Stimulated activated CD4-positive, alpha-beta T cell treated with anti-CD3 and anti-CD28 coated beads, Interleukin-12 subunit alpha, Interleukin-12 subunit beta, amount 100 ng/mL, for 48 hours (primary cell): ENCODE results near the gene PTPRCAP.
"Not testable (repeated sequence)": the region's sequence is repeated elsewhere in the genome, so short reads cannot be mapped to it uniquely, and the experiment has no call there.

Experiments
- DNase-seq, 3 donors: peaks; one replicate each; pipeline ENCODE4 v3.0.0-alpha.2; 2020; ENCODE audit warnings: low read depth in 2 of 3, low spot score in 1 of 3

Gene PTPRCAP

GRCh38 chr11:67410984-67411784 lies 26.3 kb downstream of the PTPRCAP start:
- no peak for DNase-seq

GRCh38 chr11:67410369-67410831 lies 27.1 kb downstream of the PTPRCAP start:
- DNase-seq: no peak

DNA sequence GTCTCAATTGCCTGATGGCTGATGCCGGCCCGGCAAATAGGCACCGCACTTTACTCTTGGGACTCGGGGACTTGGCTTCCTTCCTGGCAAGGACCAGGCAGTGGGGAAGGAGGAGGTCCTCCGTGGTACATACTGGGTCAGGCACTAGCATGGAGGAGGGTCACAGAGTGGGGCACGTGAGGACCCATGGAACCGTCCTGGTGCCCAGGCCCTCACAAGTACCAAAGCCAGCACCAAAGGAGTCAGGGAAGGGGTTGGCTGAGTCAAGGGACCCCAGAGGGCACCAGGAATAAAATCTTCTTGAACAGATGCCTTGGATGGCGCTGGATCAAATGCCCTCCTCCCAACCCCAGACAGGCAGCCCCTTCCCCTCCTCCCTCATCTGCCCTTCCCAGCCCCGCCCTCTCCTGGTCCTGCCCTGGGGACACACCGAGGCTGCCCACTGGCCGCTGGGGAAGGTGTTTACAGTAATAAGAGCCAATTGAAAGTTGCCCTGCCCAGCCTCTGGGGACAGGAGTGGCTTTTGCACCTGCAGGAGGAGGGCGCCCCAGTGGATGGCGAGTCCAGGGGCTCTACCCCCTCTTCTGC lies 27.6 kb downstream of the PTPRCAP start:
- DNase-seq: no peak

- peak in 1 of 3 donors; percentile 56 for DNase-seq
Observed at GRCh38 chr11:67409261-67409666, 28.2 kb downstream of the PTPRCAP start.

- DNase-seq: no peak
Observed at GRCh38 chr11:67408437-67409200, 28.9 kb downstream of the PTPRCAP start.

DNA sequence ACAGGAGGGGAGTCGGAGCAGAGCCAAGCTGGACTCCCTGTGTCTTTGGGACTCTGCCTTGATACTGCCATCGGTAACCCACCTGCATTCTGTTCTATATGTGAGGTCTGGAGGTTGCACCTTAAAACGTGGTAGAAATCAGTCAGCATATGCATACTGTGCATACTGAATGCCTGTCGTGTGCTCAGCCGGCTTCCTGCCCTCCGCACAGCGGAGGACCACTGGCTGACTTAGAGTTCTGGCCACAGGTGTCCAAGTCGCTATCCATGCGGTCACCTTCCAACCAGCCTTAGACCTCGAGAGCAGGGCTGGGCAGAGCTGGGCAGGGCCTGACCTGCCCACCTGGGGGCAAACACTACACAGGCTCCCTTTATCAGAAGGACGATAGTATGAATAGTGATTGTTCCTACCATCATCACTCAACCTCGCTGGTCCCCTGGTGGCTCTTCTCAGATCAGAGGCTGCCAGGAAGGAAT lies 29.8 kb downstream of the PTPRCAP start:
- DNase-seq: no peak

GRCh38 chr11:67406969-67407687 lies 30.4 kb downstream of the PTPRCAP start:
- DNase-seq: no peak

DNA sequence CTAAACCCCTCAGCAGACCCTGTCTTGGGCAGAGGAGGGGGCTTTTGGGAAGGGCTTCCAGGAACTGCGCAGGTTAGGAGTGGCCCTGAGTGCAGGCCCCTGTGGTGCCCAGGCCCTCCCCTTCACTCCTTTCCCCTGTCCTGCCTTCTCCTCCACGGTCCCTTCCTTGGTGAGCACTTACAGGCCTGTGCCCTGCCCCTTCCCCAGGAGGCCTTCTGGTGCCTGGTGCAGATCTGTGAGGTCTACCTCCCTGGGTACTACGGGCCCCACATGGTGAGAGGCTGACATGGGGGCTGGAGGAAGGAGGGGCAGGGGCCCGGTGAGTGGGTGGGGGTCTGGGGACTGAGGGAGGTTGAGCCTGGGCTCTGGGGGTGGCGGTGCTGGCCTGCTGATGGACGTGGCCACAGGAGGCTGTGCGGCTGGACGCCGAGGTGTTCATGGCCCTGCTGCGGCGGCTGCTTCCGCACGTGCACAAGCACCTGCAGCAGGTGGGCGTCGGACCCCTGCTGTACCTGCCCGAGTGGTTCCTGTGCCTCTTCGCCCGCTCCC lies 31.0 kb downstream of the PTPRCAP start:
- no peak for DNase-seq

DNA sequence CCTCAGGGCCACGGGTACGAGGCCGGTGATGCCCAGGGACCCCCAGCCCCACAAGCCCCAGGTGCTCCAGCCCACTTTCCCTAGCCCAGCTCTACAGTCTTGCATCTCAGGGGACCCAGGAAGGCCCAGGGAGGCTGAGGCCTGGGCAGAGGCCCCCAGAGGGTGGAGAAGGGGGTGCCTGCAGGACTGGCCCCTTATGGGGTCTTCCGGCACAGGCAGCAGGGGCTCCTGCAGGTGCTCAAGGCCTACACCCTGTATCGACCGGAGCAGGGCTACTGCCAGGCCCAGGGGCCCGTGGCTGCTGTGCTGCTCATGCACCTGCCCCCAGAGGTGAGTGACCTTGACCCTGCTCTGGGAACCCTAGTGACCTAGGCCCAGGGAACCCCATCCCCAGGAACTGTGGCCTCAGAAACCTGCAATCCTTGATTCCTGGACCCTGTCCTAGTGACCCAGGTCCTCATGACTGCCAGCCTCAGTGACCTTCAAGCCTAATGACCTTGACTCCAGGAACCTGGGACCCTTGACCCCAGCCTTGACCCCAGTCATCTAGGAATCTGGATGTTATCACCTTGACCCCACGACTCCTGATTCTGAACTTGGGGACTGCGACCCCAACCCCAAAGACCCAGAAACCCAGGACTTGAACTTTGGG lies 31.7 kb downstream of the PTPRCAP start:
- no peak for DNase-seq

DNA sequence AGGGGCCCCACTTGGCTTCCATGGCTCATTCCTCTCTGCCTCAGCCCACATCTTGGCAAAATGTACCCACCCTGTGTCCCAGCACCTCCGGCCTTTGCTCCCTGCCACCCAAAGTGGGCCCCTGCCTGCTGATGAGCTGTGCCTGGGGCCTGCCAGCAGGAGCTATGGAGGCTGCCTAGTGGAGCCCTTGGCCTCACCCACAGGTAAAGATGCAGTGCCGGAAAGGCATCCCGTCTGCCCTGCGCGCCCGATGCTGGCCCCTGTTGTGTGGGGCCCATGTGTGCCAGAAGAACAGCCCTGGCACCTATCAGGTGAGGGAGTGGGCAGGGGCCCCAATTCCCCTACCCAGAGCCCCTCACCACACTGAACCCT lies 32.3 kb downstream of the PTPRCAP start:
- DNase-seq: no peak

DNA sequence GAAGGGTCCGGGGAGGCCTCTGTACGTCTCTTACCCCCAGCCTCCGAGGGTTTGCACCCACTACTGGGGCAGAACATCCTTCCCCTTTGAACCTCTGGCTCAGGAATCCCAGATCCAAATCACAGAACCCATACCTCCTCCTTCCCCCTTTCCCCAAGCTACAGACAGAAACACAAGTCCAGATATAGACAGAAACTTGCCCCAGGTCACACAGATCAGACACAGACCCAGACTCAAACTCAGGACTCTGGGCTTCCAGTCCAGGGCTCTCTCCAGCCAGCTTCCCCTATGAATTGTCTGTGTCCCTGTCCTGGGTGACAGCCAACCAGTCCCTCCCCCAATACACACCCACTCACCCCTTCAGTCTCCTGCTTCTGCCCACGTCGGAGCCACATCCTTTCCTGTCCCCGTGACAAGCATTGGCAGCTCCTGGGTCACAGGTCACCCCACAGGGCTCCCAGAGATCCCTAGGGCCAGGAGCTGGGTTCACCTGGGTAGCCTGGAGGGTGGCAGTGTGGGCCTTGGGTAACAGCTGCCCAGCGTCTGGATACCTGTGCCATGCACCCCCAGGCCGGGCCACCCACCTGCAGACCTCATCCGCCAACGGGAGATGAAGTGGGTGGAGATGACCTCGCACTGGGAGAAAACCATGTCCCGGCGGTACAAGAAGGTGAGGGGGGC lies 32.8 kb downstream of the PTPRCAP start:
- no peak for DNase-seq

- DNase-seq: not testable (repeated sequence)
Observed at GRCh38 chr11:67403085-67403484, 34.4 kb downstream of the PTPRCAP start.

DNA sequence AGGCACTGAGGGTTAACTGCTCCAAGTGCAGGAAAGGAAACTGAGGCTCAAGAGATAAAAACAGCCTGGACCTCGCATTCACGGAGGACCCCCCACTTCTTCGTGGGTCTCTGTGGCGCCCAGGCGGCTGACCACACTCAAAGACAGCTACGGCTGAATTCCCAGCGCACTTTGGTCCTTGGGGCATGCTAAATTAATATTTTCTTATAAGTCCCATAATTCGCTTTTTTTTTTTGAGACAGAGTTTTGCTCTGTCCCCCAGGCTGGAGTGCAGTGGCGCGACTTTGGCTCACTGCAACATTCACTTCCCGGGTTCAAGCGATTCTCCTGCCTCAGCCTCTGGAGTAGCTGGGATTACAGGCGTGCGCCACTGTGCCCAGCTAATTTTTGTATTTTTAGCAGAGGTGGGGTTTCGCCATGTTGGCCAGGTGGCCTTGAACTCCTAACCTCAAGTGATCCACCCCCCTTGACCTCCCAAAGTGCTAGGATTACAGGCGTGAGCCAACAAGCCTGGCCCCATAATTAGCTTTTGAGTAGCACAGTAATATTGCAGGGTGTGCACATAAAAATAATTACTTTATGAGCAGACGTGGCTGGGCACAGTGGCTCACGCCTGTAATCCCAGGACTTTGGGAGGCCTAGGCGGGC lies 35.2 kb downstream of the PTPRCAP start:
- DNase-seq: not testable (repeated sequence)

DNA sequence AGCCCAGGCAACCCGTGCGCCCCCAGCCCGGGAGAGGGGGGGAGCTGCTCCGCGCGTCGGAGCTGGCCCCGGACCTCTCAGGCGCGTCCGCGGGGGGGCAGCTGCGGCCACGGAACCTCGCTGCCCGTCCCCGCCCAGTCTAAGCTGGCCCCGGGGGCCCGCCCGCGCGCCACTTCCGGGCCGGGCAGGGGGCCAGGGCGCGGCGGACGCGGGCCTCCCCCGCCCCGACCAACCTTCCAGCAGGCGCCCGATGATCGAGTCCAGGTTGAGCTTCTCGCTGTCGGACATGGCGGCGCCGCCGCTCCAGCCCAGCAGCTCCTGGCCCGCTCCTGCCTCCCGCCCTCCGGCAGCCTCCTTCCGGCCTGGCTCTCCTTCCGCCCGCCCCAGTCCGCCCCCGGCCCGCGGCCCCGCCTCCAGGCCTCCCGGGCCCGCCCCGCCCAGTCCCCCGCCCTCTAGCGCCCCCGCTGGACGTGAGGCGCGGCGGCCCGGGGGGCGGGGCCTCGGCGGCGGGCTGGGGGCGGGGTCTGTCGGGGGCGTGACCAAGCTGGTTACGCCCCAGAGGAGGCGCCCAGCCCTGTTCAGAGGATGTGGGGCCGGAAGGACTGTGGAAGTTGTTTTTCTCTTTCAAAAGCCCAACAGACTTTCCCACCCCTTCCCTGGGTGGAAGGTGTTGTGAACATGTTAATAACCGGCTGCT lies 35.8 kb downstream of the PTPRCAP start, which contains the start of gene PPP1CA:
Gene PPP1CA, minus strand, starts transcription at position 364 of the 697 bp plus-strand sequence. Its CDS starts 76 bp downstream, at position 288.
- peak; percentile 83 to 92 (median 88) for DNase-seq

- DNase-seq: no peak
Observed at GRCh38 chr11:67400942-67401494, 36.5 kb downstream of the PTPRCAP start.

- no peak for DNase-seq
Observed at GRCh38 chr11:67400251-67400941, 37.1 kb downstream of the PTPRCAP start.
